WTC11 (cell line): ENCODE results near the gene BPI. TPM values are rescaled to one million over a fixed set of nuclear protein-coding genes. Genes with fewer than 3 reads are reported as not detected.

Experiments
- ATAC-seq: fragments of 200-7000 bp; cut with Tn5 transposase; 2 replicates; pipeline ENCODE4 v1.10.0; 2021; ENCODE audit warnings: mild to moderate bottlenecking, moderate library complexity
- CTCF ChIA-PET: fragments of 300-600 bp; sonication (Branson Sonifier 250); formaldehyde crosslinking; loops from one replicate; lab custom pipeline; 2021; ENCODE audit warnings: antibody characterized with exemption; lab: Charles Lee
- POLR2A ChIA-PET: fragments of 350-600 bp; sonication (Branson Sonifier 250); formaldehyde crosslinking; loops from one replicate; lab custom pipeline; 2021; ENCODE audit warnings: antibody characterized with exemption; lab: Charles Lee
- DNase-seq: peaks from one replicate; pipeline ENCODE4 v3.0.0; 2021; ENCODE audit warnings: low spot score
- H3K27ac Mint-ChIP-seq: 2 replicates; pipeline ENCODE4 v1.8.0; 2021; ENCODE audit warnings: mixed read lengths
- H3K27me3 Mint-ChIP-seq: 2 replicates; pipeline ENCODE4 v1.8.0; 2021; ENCODE audit warnings: low read depth, mild to moderate bottlenecking, moderate library complexity, mixed read lengths
- H3K36me3 Mint-ChIP-seq: 2 replicates; pipeline ENCODE4 v1.8.0; 2021; ENCODE audit warnings: mixed read lengths
- H3K4me1 Mint-ChIP-seq: 2 replicates; pipeline ENCODE4 v1.8.0; 2022; ENCODE audit warnings: mixed read lengths
- H3K4me3 Mint-ChIP-seq: 2 replicates; pipeline ENCODE4 v1.8.0; 2021; ENCODE audit warnings: mild to moderate bottlenecking, moderate library complexity, mixed read lengths
- H3K9me3 Mint-ChIP-seq: 2 replicates; pipeline ENCODE4 v1.8.0; 2021; ENCODE audit warnings: mixed read lengths
- AR ChIP-seq: fragments of 250-450 bp; sonication (Bioruptor Pico); IDR thresholded peaks from 2 replicates; pipeline ENCODE4 v1.9.0; 2021; ENCODE audit warnings: mild to moderate bottlenecking
- ATF1 ChIP-seq: sonication (generic); formaldehyde crosslinking; IDR thresholded peaks from 2 replicates; pipeline ENCODE4 v1.8.1; 2023; ENCODE audit warnings: mild to moderate bottlenecking, moderate library complexity, missing genetic modification reagents
- ATF2 ChIP-seq: sonication (generic); formaldehyde crosslinking; IDR thresholded peaks from 2 replicates; pipeline ENCODE4 v1.8.1; 2022; ENCODE audit warnings: low read depth, missing genetic modification reagents, borderline replicate concordance
- ATF6 ChIP-seq: sonication (generic); formaldehyde crosslinking; IDR thresholded peaks from 2 replicates; pipeline ENCODE4 v1.8.1; 2023; ENCODE audit warnings: mild to moderate bottlenecking, missing genetic modification reagents
- CTCF ChIP-seq: fragments of 200-600 bp; IDR thresholded peaks from 2 replicates; pipeline ENCODE4 v1.8.0; 2022; ENCODE audit warnings: antibody characterized with exemption
- E2F1 ChIP-seq: sonication (generic); formaldehyde crosslinking; IDR thresholded peaks from 2 replicates; pipeline ENCODE4 v1.8.0; 2022; ENCODE audit warnings: mild to moderate bottlenecking, missing genetic modification reagents
- FOXP1 ChIP-seq: sonication (generic); formaldehyde crosslinking; IDR thresholded peaks from 2 replicates; pipeline ENCODE4 v1.8.0; 2022; ENCODE audit warnings: missing genetic modification reagents, mild to moderate bottlenecking, moderate library complexity, borderline replicate concordance
- JAZF1 ChIP-seq: fragments of 250-450 bp; sonication (Bioruptor Pico); IDR thresholded peaks from 2 replicates; pipeline ENCODE4 v1.9.0; 2021; ENCODE audit warnings: moderate library complexity, mild to moderate bottlenecking, inconsistent platforms
- MLX ChIP-seq: sonication (generic); formaldehyde crosslinking; IDR thresholded peaks from 2 replicates; pipeline ENCODE4 v1.8.1; 2023; ENCODE audit warnings: mild to moderate bottlenecking, missing genetic modification reagents, moderate library complexity
- NR2C2 ChIP-seq: sonication (generic); formaldehyde crosslinking; IDR thresholded peaks from 2 replicates; pipeline ENCODE4 v1.8.0; 2022; ENCODE audit warnings: mild to moderate bottlenecking, missing genetic modification reagents
- NR3C1 ChIP-seq: sonication (generic); formaldehyde crosslinking; conservative IDR thresholded peaks from 2 replicates; pipeline ENCODE4 v1.8.1; 2023; ENCODE audit warnings: low read depth, mild to moderate bottlenecking, missing genetic modification reagents
- RORB ChIP-seq: fragments of 250-450 bp; sonication (Bioruptor Pico); IDR thresholded peaks from 2 replicates; pipeline ENCODE4 v1.9.0; 2021; ENCODE audit warnings: mild to moderate bottlenecking
- SP1 ChIP-seq: sonication (generic); formaldehyde crosslinking; conservative IDR thresholded peaks from 2 replicates; pipeline ENCODE4 v1.8.1; 2022; ENCODE audit warnings: missing genetic modification reagents
- TCF7 ChIP-seq: sonication (generic); formaldehyde crosslinking; IDR thresholded peaks from 2 replicates; pipeline ENCODE4 v1.8.0; 2022; ENCODE audit warnings: mild to moderate bottlenecking, low read depth, missing genetic modification reagents, moderate library complexity
- ZNF232 ChIP-seq: sonication (generic); formaldehyde crosslinking; IDR thresholded peaks from 2 replicates; pipeline ENCODE4 v1.8.0; 2022; ENCODE audit warnings: mild to moderate bottlenecking, missing genetic modification reagents
- ZNF281 ChIP-seq: sonication (generic); formaldehyde crosslinking; IDR thresholded peaks from 2 replicates; pipeline ENCODE4 v1.8.0; 2023; ENCODE audit warnings: mild to moderate bottlenecking, missing genetic modification reagents
- ZNF317 ChIP-seq: sonication (generic); formaldehyde crosslinking; IDR thresholded peaks from 2 replicates; pipeline ENCODE4 v1.8.1; 2023; ENCODE audit warnings: low read depth, mild to moderate bottlenecking, moderate library complexity, missing genetic modification reagents, borderline replicate concordance
- ZNF532 ChIP-seq: fragments of 250-450 bp; sonication (Bioruptor Pico); IDR thresholded peaks from 2 replicates; pipeline ENCODE4 v1.9.0; 2021; ENCODE audit warnings: mild to moderate bottlenecking, borderline replicate concordance
- total RNA-seq: library from RNA; stranded (reverse); gene quantifications from 3 replicates; pipeline ENCODE4 v1.2.3, GENCODE V29; 2021

The BPI gene
- total RNA-seq, 1 experiment from 2014 or later: not detected

GRCh38 chr20:38346247-38346651, 42.3 kb downstream of the BPI start, which contains the start of gene LBP:
TSS of gene LBP (plus strand) at chr20:38346482. CDS start at chr20:38346517, 35 bp downstream.
- H3K36me3 Mint-ChIP-seq: no peaks in the 10 kb centered on the region

More at GRCh38 chr20:38346247-38346651, 42.3 kb downstream of the BPI start, which contains the start of gene LBP:
- no peak within 1 kb of the TSS for H3K27ac Mint-ChIP-seq
- H3K4me3 Mint-ChIP-seq: no peak within 1 kb of the TSS
- no peak for TF ChIP-seq ZNF532 (CRISPR knock-in tag)
- no peak for TF ChIP-seq JAZF1
- TF ChIP-seq FOXP1 (CRISPR knock-in tag): no peak
- no peak for TF ChIP-seq SP1
- TF ChIP-seq ZNF232: no peak
- TF ChIP-seq TCF7 (CRISPR knock-in tag): no peak
- no peak for TF ChIP-seq ATF1 (CRISPR knock-in tag)
- no peak for TF ChIP-seq MLX (CRISPR knock-in tag)
- no peak for TF ChIP-seq ATF6 (CRISPR knock-in tag)
- TF ChIP-seq CTCF: no peak
- no peak for TF ChIP-seq ZNF317 (CRISPR knock-in tag)
- TF ChIP-seq NR2C2 (CRISPR knock-in tag): no peak
- TF ChIP-seq AR (CRISPR knock-in tag): no peak
- no peak for TF ChIP-seq NR3C1 (CRISPR knock-in tag)
- TF ChIP-seq ATF2 (CRISPR knock-in tag): no peak
- TF ChIP-seq RORB (CRISPR knock-in tag): no peak
- TF ChIP-seq E2F1 (CRISPR knock-in tag): no peak
- no peak for TF ChIP-seq ZNF281 (CRISPR knock-in tag)
- TF ChIP-seq, all 79 proteins: peak for 0
- Mint-ChIP-seq H3K27me3 (no peaks in the 10 kb centered on the region), H3K4me1 (peaks cover 40% of the 10 kb centered on the region), H3K9me3 (no peaks in the 10 kb centered on the region)
- DNase-seq (no peak), ATAC-seq (no peak)
- CTCF ChIA-PET: interaction anchor here (1.1 to 1.6 kb wide), 2 partner anchors 9 to 10 kb away, joined by 3 to 5 read pairs; no protein-coding TSS in a partner anchor
- POLR2A ChIA-PET: interaction anchor here (0.6 kb wide), 1 partner anchor 77 kb away, joined by 6 read pairs; no protein-coding TSS in a partner anchor
